Activated B cell treated with CpG ODN at 0.5 μM for 24 hours (primary cell): ENCODE data around the gene RTL10. TPM values are rescaled to one million over a fixed set of nuclear protein-coding genes. Genes with fewer than 3 reads are reported as not detected.

ENCODE experiments used
- ATAC-seq: fragments of 200-7000 bp; cut with Tn5 transposase; one replicate; pipeline ENCODE4 v1.10.0; 2021; ENCODE audit warnings: low read depth, mild to moderate bottlenecking, moderate library complexity
- CTCF ChIA-PET: fragments of 350-600 bp; sonication (Branson Sonifier 250); formaldehyde crosslinking; loops from one replicate; lab custom pipeline; 2021; ENCODE audit warnings: antibody characterized with exemption; lab: Charles Lee
- POLR2A ChIA-PET: fragments of 350-600 bp; sonication (Branson Sonifier 250); formaldehyde crosslinking; loops from one replicate; lab custom pipeline; 2021; ENCODE audit warnings: antibody characterized with exemption; lab: Charles Lee
- DNase-seq: peaks from one replicate; pipeline ENCODE4 v3.0.0; 2022
- H3K27ac Mint-ChIP-seq: one replicate; pipeline ENCODE4 v1.8.0; 2020; ENCODE audit warnings: mixed read lengths
- H3K27me3 Mint-ChIP-seq: one replicate; pipeline ENCODE4 v1.8.0; 2021; ENCODE audit warnings: mixed read lengths
- H3K36me3 Mint-ChIP-seq: one replicate; pipeline ENCODE4 v1.8.0; 2021; ENCODE audit warnings: low read depth, mixed read lengths
- H3K4me1 Mint-ChIP-seq: one replicate; pipeline ENCODE4 v1.8.0; 2021; ENCODE audit warnings: mixed read lengths
- H3K4me3 Mint-ChIP-seq: one replicate; pipeline ENCODE4 v1.8.0; 2020; ENCODE audit warnings: mild to moderate bottlenecking, mixed read lengths
- H3K9me3 Mint-ChIP-seq: one replicate; pipeline ENCODE4 v1.8.0; 2020; ENCODE audit warnings: mixed read lengths
- intact Hi-C: fragments of 100-400 bp; cut with micrococcal nuclease; formaldehyde crosslinking; loops from one replicate; pipeline ENCODE4 v1.15.1; 2024
- total RNA-seq: library from RNA; stranded (reverse); gene quantifications from 2 replicates; pipeline ENCODE4 v1.2.3, GENCODE V29; 2022
- TF ChIP-seq, protein P1 (sequence below): fragments of 200-600 bp; IDR thresholded peaks from one replicate; pipeline ENCODE4 v1.8.0; 2022; ENCODE audit warnings: antibody characterized with exemption, mild to moderate bottlenecking

RTL10 gene
- total RNA-seq, 1 donor from 2014 or later, result 12.1 TPM

DNA sequence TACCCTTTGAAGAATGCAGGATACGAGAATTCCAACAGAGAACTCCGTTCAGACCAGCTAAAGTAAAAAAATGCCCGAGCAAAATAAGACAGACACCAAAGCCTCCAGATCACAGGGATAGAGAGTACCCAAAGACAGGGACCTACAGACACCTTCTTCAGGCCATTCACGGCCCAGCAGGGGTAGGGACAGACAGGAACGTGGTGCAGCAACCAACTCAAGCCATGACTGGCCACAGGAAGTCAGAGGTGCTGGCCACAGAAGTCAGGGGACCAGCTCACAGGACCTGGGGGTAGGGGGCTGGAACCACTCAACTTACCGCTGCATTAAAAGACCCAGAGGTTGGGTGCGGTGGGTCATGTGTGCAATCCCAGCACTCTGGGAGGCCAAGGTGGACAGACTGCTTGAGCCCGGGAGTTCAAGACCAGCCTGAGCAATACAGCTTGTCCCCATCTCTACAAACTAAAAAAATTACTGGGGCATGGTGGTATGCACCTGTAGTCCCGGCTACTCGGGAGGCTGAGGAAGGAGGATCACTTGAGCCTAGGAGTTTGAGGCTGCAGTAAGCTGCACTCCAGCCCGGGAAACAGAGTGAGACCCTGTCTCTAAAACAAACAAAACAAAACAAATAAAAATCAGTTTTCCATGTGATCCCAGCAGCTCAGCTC, 47.0 kb upstream of the RTL10 start:
- Mint-ChIP-seq H3K27ac (no peak overlapping the region), H3K4me3 (no peak overlapping the region), H3K9me3 (no peaks in the 10 kb centered on the region), H3K36me3 (peaks cover 21% of the 10 kb centered on the region), H3K4me1 (no peaks in the 10 kb centered on the region), H3K27me3 (no peaks in the 10 kb centered on the region)
- DNase-seq (no peak), ATAC-seq (no peak)
- POLR2A ChIA-PET, result no interaction called here
- intact Hi-C loops, result no loop called here
- CTCF ChIA-PET, result no interaction called here
- TF ChIP-seq, protein P1, sequence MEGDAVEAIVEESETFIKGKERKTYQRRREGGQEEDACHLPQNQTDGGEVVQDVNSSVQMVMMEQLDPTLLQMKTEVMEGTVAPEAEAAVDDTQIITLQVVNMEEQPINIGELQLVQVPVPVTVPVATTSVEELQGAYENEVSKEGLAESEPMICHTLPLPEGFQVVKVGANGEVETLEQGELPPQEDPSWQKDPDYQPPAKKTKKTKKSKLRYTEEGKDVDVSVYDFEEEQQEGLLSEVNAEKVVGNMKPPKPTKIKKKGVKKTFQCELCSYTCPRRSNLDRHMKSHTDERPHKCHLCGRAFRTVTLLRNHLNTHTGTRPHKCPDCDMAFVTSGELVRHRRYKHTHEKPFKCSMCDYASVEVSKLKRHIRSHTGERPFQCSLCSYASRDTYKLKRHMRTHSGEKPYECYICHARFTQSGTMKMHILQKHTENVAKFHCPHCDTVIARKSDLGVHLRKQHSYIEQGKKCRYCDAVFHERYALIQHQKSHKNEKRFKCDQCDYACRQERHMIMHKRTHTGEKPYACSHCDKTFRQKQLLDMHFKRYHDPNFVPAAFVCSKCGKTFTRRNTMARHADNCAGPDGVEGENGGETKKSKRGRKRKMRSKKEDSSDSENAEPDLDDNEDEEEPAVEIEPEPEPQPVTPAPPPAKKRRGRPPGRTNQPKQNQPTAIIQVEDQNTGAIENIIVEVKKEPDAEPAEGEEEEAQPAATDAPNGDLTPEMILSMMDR, result no peak

DNA sequence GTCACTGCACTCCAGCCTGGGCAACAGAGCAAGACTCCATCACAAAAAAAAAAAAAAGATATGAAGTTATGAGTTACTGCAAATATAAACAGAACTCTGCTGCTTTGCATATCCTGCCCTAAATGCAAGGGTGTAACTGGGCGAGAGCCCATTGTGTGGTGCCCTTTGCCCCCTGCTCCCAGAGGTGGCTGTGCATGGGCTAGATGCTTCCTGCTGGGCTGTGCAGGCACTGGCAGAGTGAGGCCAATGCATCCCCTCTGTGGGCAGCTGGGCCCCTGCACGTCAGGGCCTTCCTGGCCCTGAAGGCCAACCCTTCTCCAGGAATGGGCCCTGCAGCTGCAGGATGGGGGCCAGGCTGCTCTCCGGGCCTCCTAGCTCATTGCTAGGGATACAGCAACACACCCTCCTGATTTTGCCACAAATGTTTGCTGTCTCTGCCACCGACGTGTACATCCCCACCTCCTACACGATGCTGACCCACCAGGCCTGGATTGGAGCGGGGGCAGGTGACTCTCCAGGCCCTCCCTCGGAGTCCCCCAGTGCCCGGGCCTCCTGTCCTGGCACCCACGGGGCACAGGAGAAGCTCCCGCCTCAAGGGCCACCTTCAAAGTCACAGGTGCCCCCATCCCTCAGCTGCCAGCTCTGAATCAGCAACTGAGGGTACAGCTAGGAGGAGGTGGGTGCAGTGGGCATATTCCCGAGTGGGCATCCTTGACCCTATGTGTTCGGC, 46.2 kb upstream of the RTL10 start:
- intact Hi-C loops, result no loop called here
- H3K4me3 Mint-ChIP-seq, result no peak overlapping the region

DNA sequence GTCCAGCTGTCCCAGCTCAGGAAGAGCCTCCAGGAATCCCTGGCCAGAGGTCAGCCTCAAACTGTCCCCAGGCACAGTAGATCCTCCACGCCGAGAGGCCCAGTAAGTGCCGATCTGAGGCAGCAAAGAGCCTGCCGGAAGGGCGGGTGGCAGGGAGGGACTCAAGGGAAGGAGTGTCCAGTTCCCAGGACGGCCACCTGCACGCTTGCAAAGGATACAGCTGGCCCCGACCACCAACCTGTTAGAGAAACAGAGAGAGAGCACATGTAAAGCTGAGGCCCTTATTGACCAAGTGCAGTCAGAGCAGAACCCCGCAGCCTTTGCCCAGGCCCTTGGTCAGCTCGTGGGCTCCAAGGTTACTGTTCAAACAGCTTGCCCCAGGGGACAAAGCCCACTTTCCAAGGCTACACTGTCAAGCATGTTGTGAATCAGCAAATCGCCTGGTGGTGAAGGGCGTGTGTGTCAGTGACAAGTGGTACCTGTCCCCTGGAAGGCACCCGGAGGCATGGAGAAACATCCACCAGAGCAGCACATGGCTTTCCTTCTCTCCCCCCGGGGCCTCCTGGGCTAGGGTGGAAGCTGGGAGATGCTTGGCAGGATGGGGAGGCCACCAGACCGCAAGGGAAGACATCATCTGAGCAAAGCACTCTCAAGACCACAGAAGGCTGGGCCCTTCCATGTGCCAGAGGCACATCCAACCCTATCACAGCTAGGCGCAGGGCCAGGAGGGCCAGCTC, 44.3 kb upstream of the RTL10 start:
- H3K4me1 Mint-ChIP-seq, result no peaks in the 10 kb centered on the region
- ChIA-PET CTCF (interaction anchor here (1.0 to 1.3 kb wide), 2 partner anchors 11 to 169 kb away, joined by 3 to 5 read pairs; no protein-coding TSS in a partner anchor), POLR2A (no interaction called here)
- no peaks in the 10 kb centered on the region for H3K9me3 Mint-ChIP-seq
- TF ChIP-seq, protein P1, result no peak
- DNase-seq, result no peak
- no peak overlapping the region for H3K27ac Mint-ChIP-seq
- no peaks in the 10 kb centered on the region for H3K27me3 Mint-ChIP-seq
- H3K36me3 Mint-ChIP-seq, result peaks cover 23% of the 10 kb centered on the region
- intact Hi-C loops, result no loop called here
- H3K4me3 Mint-ChIP-seq, result no peak overlapping the region
- no peak for ATAC-seq

More for the DNA sequence above, 46.2 kb upstream of the RTL10 start:
- no peak for ATAC-seq
- H3K9me3 Mint-ChIP-seq, result no peaks in the 10 kb centered on the region
- peaks cover 15% of the 10 kb centered on the region for H3K36me3 Mint-ChIP-seq
- no peak for DNase-seq
- no peaks in the 10 kb centered on the region for H3K4me1 Mint-ChIP-seq
- ChIA-PET POLR2A (no interaction called here), CTCF (interaction anchor here (1.3 kb wide), 1 partner anchor 170 kb away, joined by 3 read pairs; no protein-coding TSS in a partner anchor)
- H3K27me3 Mint-ChIP-seq, result no peaks in the 10 kb centered on the region
- TF ChIP-seq, protein P1, result no peak
- no peak overlapping the region for H3K27ac Mint-ChIP-seq

DNA sequence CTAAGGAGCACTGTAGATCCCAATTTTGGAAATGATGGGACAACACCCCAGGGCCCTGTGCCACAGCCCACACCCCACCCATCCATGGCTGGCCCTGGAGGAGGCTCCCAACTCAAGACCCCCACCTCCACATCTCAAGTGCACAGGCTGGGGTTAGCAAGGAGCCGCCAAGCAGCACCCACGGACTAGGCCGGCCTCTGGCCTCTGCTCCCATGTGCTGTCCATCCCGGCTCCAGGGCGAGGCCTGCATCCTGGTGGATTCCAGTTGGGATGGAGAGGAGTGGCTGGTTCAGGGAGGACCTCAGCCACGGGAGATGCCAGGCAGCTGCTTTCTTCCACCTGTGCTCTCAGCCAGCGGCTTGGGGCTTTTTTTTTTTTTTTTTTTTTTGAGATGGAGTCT, 43.5 kb upstream of the RTL10 start:
- Mint-ChIP-seq H3K27me3 (no peaks in the 10 kb centered on the region), H3K9me3 (no peaks in the 10 kb centered on the region), H3K4me3 (no peak overlapping the region), H3K4me1 (no peaks in the 10 kb centered on the region), H3K36me3 (peaks cover 24% of the 10 kb centered on the region), H3K27ac (no peak overlapping the region)
- intact Hi-C loops, result no loop called here
- ATAC-seq (no peak), DNase-seq (no peak)
- TF ChIP-seq, protein P1, result no peak
- ChIA-PET POLR2A (no interaction called here), CTCF (interaction anchor here (1.0 to 1.3 kb wide), 2 partner anchors 12 to 168 kb away, joined by 3 to 5 read pairs; no protein-coding TSS in a partner anchor)

DNA sequence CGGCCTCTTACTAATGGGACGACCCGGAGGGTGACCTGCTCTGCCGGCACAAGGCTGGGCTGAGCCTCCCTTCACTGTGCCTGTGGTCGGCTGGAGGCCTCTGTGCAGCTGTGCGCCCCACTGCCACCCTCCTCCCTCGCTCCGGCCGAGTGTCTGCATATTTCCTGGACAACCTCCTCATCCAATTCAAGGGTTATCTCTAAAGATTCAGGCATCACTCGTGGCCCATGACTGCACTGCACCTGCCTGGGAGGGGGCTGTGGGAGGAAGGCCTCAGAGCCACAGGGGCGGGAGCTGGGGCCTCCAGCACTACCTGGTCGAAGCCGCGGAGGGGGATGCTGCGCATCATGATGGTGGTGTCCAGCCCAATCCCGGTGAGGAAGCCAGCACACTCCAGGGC, 43.1 kb upstream of the RTL10 start:
- Mint-ChIP-seq H3K27ac (no peak overlapping the region), H3K36me3 (peaks cover 24% of the 10 kb centered on the region), H3K9me3 (no peaks in the 10 kb centered on the region), H3K27me3 (no peaks in the 10 kb centered on the region), H3K4me3 (no peak overlapping the region), H3K4me1 (no peaks in the 10 kb centered on the region)
- intact Hi-C loops, result no loop called here
- TF ChIP-seq, protein P1, result no peak
- DNase-seq, result no peak
- ChIA-PET POLR2A (no interaction called here), CTCF (no interaction called here)
- ATAC-seq, result no peak
